Measurements from ENCODE around the gene C1QL4. TPM values are rescaled to one million over a fixed set of nuclear protein-coding genes. Genes with fewer than 3 reads are reported as not detected.
"Not testable (repeated sequence)": the region's sequence is repeated elsewhere in the genome, so short reads cannot be mapped to it uniquely, and the experiment has no call there.

Gene C1QL4
- not detected for total RNA-seq

- intact Hi-C loops (cut with DNase I) = loop anchor here (10.0 kb wide), 1 partner anchor 168 kb away; no protein-coding TSS in a partner anchor
- TF ChIP-seq POLR2A (IDR thresholded peaks at IDR 0.05) = no peak
- peak; percentile 74 to 99 (median 84) for TF ChIP-seq CTCF (IDR thresholded peaks at IDR 0.05)
- 1 to 2% methylated on average over 13 to 44 of the region's 65 CpGs for WGBS, 2 donors
- Histone ChIP-seq H3K4me3 (no peak within 1 kb of the TSS), H3K27ac (no peak within 1 kb of the TSS), H3K36me3 (replicated peaks in 1 of 2; ENCODE audit: insufficient read depth in 1 of 2, low read depth in 2 of 2) (no peaks in the 10 kb centered on the region), H3K4me1 (peaks cover 24% of the 10 kb centered on the region), H3K27me3 (peaks cover 5 to 14% of the 10 kb centered on the region in 2 donors), H3K9me3 (no peaks in the 10 kb centered on the region)
- peak; percentile 79 to 89 (median 83) for DNase-seq
- ATAC-seq = peak; percentile 91
These were observed at the start of gene C1QL4 for GRCh38 chr12:49336645-49337584. TSS of gene C1QL4 (minus strand) at chr12:49337188. CDS start at chr12:49336477, 711 bp downstream.

GRCh38 chr12:49380184-49380583 lies 43.2 kb upstream of the C1QL4 start:
- intact Hi-C loops (cut with DNase I); H3K27me3 ChIP-seq; ATAC-seq: not testable (repeated sequence)

GRCh38 chr12:49377386-49377785 lies 40.4 kb upstream of the C1QL4 start:
- H3K36me3 ChIP-seq (replicated peaks in 1 of 2; ENCODE audit: insufficient read depth in 1 of 2, low read depth in 2 of 2) = no peaks in the 10 kb centered on the region
- H3K9me3 ChIP-seq = no peaks in the 10 kb centered on the region
- peaks cover 7% of the 10 kb centered on the region for H3K4me1 ChIP-seq
- no peaks in the 10 kb centered on the region for H3K27me3 ChIP-seq
- WGBS, 2 donors = 37 to 39% methylated on average over 2 of the region's 2 CpGs
- intact Hi-C loops (cut with DNase I) = no loop called here
- no peak overlapping the region for H3K27ac ChIP-seq
- no peak overlapping the region for H3K4me3 ChIP-seq
- no peak for DNase-seq
- no peak for ATAC-seq
- TF ChIP-seq CTCF (IDR thresholded peaks at IDR 0.05) (no peak), POLR2A (IDR thresholded peaks at IDR 0.05) (no peak)

More at GRCh38 chr12:49380184-49380583, 43.2 kb upstream of the C1QL4 start:
- not testable (repeated sequence) for H3K9me3 ChIP-seq; H3K36me3 ChIP-seq (replicated peaks in 1 of 2; ENCODE audit: insufficient read depth in 1 of 2, low read depth in 2 of 2); H3K27ac ChIP-seq; DNase-seq; H3K4me1 ChIP-seq; H3K4me3 ChIP-seq
- 91 to 93% methylated on average over 8 to 9 of the region's 9 CpGs for WGBS, 2 donors

GRCh38 chr12:49375406-49375805 lies 38.4 kb upstream of the C1QL4 start:
- peaks cover 7% of the 10 kb centered on the region for H3K4me1 ChIP-seq
- no peak overlapping the region for H3K27ac ChIP-seq
- intact Hi-C loops (cut with DNase I) = no loop called here
- ATAC-seq (no peak), DNase-seq (no peak)
- no peak overlapping the region for H3K4me3 ChIP-seq
- TF ChIP-seq POLR2A (IDR thresholded peaks at IDR 0.05) (no peak), CTCF (IDR thresholded peaks at IDR 0.05) (no peak)
- no peaks in the 10 kb centered on the region for H3K9me3 ChIP-seq
- H3K36me3 ChIP-seq (replicated peaks in 1 of 2; ENCODE audit: insufficient read depth in 1 of 2, low read depth in 2 of 2) = no peaks in the 10 kb centered on the region
- H3K27me3 ChIP-seq = no peaks in the 10 kb centered on the region
- 82 to 88% methylated on average over 1 of the region's 1 CpG for whole genome bisulfite sequencing, 2 donors

- no peak for ATAC-seq
- no peak overlapping the region for H3K27ac ChIP-seq
- H3K9me3 ChIP-seq = no peaks in the 10 kb centered on the region
- intact Hi-C loops (cut with DNase I) = no loop called here
- no peaks in the 10 kb centered on the region for H3K27me3 ChIP-seq
- no peaks in the 10 kb centered on the region for H3K36me3 ChIP-seq (replicated peaks in 1 of 2; ENCODE audit: insufficient read depth in 1 of 2, low read depth in 2 of 2)
- TF ChIP-seq POLR2A (IDR thresholded peaks at IDR 0.05) = no peak
- no peak for TF ChIP-seq CTCF (IDR thresholded peaks at IDR 0.05)
- no peak overlapping the region for H3K4me3 ChIP-seq
- peaks cover 28% of the 10 kb centered on the region for H3K4me1 ChIP-seq
- 89 to 95% methylated on average over 6 of the region's 6 CpGs for WGBS, 2 donors
- DNase-seq = no peak
These were observed 33.6 kb upstream of the C1QL4 start for GRCh38 chr12:49370539-49370938.
